ENCODE results near the gene TANGO6. TPM values are rescaled to one million over a fixed set of nuclear protein-coding genes. Genes with fewer than 3 reads are reported as not detected.

TANGO6 gene
- total RNA-seq, 2 donors from 2014 or later, result 9.6 to 15.3 TPM

DNA sequence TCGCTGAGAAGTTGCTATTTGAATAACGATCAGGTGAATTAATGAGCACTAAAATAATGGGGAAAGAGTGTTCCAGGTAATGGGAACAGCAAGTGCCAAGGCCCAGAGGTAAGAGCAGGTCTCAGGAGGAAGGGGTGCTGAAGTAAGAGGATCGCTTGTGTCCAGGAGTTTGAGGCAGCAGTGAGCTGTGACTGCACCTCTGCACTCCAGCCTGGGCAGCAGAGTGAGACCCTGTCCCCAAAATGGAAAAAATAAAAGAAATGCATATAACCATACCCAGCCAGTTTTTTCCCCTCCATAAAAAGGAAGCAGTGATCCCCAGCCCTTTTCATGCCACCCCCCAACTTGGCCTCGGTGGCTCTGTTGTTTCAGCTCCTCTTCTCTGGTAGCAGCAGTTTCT lies 245.4 kb downstream of the TANGO6 start:
- H3K27me3 Mint-ChIP-seq (ENCODE audit: insufficient read depth), result peaks cover 7% of the 10 kb centered on the region
- peak; percentile 35 for DNase-seq
- peaks cover 11% of the 10 kb centered on the region for H3K4me1 ChIP-seq (ENCODE audit: control insufficient read depth, insufficient read depth, low read length)
- no peaks in the 10 kb centered on the region for H3K9me3 ChIP-seq (ENCODE audit: control insufficient read depth, low read length)
- H3K27me3 ChIP-seq (ENCODE audit: control insufficient read depth, insufficient read depth, low read length, poor library complexity, severe bottlenecking), result no peaks in the 10 kb centered on the region
- H3K27ac ChIP-seq (ENCODE audit: low read depth, low read length), result no peak overlapping the region
- no peak overlapping the region for H3K9ac ChIP-seq (ENCODE audit: extremely low read depth, low read length, poor library complexity, severe bottlenecking)
- H3K27ac Mint-ChIP-seq, result no peak overlapping the region
- H3K9me3 Mint-ChIP-seq, result no peaks in the 10 kb centered on the region
- peaks cover 5% of the 10 kb centered on the region for H3K36me3 Mint-ChIP-seq (ENCODE audit: low read depth)
- H3K4me1 Mint-ChIP-seq, result peaks cover 22% of the 10 kb centered on the region
- TF ChIP-seq CTCF (conservative IDR thresholded peaks at IDR 0.05), result no peak
- H3K4me3 Mint-ChIP-seq, result no peak overlapping the region
- H3K36me3 ChIP-seq (ENCODE audit: control insufficient read depth, insufficient read depth, low read length), result no peaks in the 10 kb centered on the region
- 83 to 94% methylated on average over 4 of the region's 4 CpGs for WGBS, 2 experiments (ENCODE audit: insufficient coverage in 1 of 2, insufficient read length in 1 of 2)
- no peak overlapping the region for H3K4me3 ChIP-seq (ENCODE audit: low read length)

- Histone ChIP-seq H3K36me3 (ENCODE audit: control insufficient read depth, insufficient read depth, low read length) (no peaks in the 10 kb centered on the region), H3K9me3 (ENCODE audit: control insufficient read depth, low read length) (no peaks in the 10 kb centered on the region), H3K9ac (ENCODE audit: extremely low read depth, low read length, poor library complexity, severe bottlenecking) (no peak overlapping the region), H3K27me3 (ENCODE audit: control insufficient read depth, insufficient read depth, low read length, poor library complexity, severe bottlenecking) (no peaks in the 10 kb centered on the region), H3K4me3 (ENCODE audit: low read length) (no peak overlapping the region), H3K4me1 (ENCODE audit: control insufficient read depth, insufficient read depth, low read length) (peaks cover 11% of the 10 kb centered on the region), H3K27ac (ENCODE audit: low read depth, low read length) (no peak overlapping the region)
- peak; percentile 81 for DNase-seq
- 60 to 71% methylated on average over 14 to 16 of the region's 16 CpGs for WGBS, 2 experiments (ENCODE audit: insufficient coverage in 1 of 2, insufficient read length in 1 of 2)
- Mint-ChIP-seq H3K4me1 (peaks cover 22% of the 10 kb centered on the region), H3K4me3 (no peak overlapping the region), H3K27me3 (ENCODE audit: insufficient read depth) (peaks cover 8% of the 10 kb centered on the region), H3K27ac (no peak overlapping the region), H3K9me3 (no peaks in the 10 kb centered on the region), H3K36me3 (ENCODE audit: low read depth) (peaks cover 5% of the 10 kb centered on the region)
- TF ChIP-seq CTCF (conservative IDR thresholded peaks at IDR 0.05), result peak; percentile 18
Measured at GRCh38 chr16:69089091-69089910, 246.0 kb downstream of the TANGO6 start.

DNA sequence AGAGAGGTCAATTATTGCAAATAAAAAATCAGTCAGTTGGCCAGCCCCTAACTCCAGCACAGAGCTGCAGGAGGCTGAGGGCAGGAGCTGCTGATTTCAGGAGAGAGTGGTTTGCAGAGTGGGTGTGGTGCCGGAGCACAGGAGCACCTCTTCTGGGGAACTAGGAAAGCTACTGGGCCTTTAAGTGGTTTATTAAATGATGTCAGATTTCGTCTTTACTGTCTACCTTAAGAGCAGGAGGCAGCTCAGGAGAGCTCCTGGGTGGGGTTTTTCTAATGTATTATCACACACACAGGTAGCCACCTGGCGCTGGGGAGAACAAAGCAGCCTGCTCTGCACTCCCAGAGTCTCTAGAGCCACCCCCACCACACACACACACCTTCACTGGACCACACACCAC lies 250.6 kb downstream of the TANGO6 start:
- DNase-seq, result no peak
- Mint-ChIP-seq H3K36me3 (ENCODE audit: low read depth) (no peaks in the 10 kb centered on the region), H3K27ac (no peak overlapping the region), H3K27me3 (ENCODE audit: insufficient read depth) (peaks cover 17% of the 10 kb centered on the region), H3K9me3 (no peaks in the 10 kb centered on the region), H3K4me1 (peaks cover 18% of the 10 kb centered on the region), H3K4me3 (no peak overlapping the region)
- Histone ChIP-seq H3K36me3 (ENCODE audit: control insufficient read depth, insufficient read depth, low read length) (no peaks in the 10 kb centered on the region), H3K9ac (ENCODE audit: extremely low read depth, low read length, poor library complexity, severe bottlenecking) (no peak overlapping the region), H3K9me3 (ENCODE audit: control insufficient read depth, low read length) (no peaks in the 10 kb centered on the region), H3K4me3 (ENCODE audit: low read length) (no peak overlapping the region), H3K4me1 (ENCODE audit: control insufficient read depth, insufficient read depth, low read length) (peaks cover 6% of the 10 kb centered on the region), H3K27me3 (ENCODE audit: control insufficient read depth, insufficient read depth, low read length, poor library complexity, severe bottlenecking) (no peaks in the 10 kb centered on the region), H3K27ac (ENCODE audit: low read depth, low read length) (no peak overlapping the region)
- 79% methylated on average over 3 of the region's 3 CpGs; no CpG with 5 or more reads in 1 of the 2 experiments for WGBS, 2 experiments (ENCODE audit: insufficient coverage in 1 of 2, insufficient read length in 1 of 2)
- TF ChIP-seq CTCF (conservative IDR thresholded peaks at IDR 0.05), result no peak
